Caco-2 (cell line): ENCODE results near the gene FNDC7. TPM values are rescaled to one million over a fixed set of nuclear protein-coding genes. Genes with fewer than 3 reads are reported as not detected.

Experiments
- Bru-seq: library from RNA; stranded (reverse); fragments of 400-500 nt; gene quantifications from one replicate; lab custom pipeline; 2021; lab: Mats Ljungman, UMichigan
- BruChase-seq, 2 experiments: library from RNA; stranded (reverse); fragments of 400-500 nt; gene quantifications; one replicate each; lab custom pipeline; 2021; lab: Mats Ljungman, UMichigan
- BruUV-seq: library from RNA; stranded (reverse); fragments of 400-500 nt; replicated peaks from 2 replicates; lab custom pipeline; 2021; lab: Mats Ljungman, UMichigan
- CTCF ChIA-PET: fragments of 300-600 bp; sonication (Branson Sonifier 250); formaldehyde crosslinking; loops from one replicate; lab custom pipeline; 2022; ENCODE audit warnings: antibody characterized with exemption; lab: Charles Lee
- POLR2A ChIA-PET: fragments of 300-600 bp; sonication (Branson Sonifier 250); formaldehyde crosslinking; loops from one replicate; lab custom pipeline; 2022; ENCODE audit warnings: antibody characterized with exemption; lab: Charles Lee
- DNase-seq, 2 experiments: peaks; one replicate each; pipeline versions ENCODE4 v3.0.0 to v3.0.0-alpha.2; 2020 to 2022
- H3K27me3 ChIP-seq: replicated peaks from 2 replicates; pipeline ENCODE4 v1.6.0; 2011; ENCODE audit warnings: low read length; ENCODE audit not compliant: control insufficient read depth, insufficient read depth
- H3K36me3 ChIP-seq: 2 replicates; pipeline ENCODE4 v1.5.1; 2011; ENCODE audit warnings: low read length; ENCODE audit not compliant: control insufficient read depth, insufficient read depth
- H3K4me1 ChIP-seq: fragments of 250-450 bp; sonication (Bioruptor Pico); 2 replicates; pipeline ENCODE4 v1.5.1; 2020; ENCODE audit warnings: mild to moderate bottlenecking
- H3K4me3 ChIP-seq: 2 replicates; pipeline ENCODE4 v1.5.1; 2011; ENCODE audit warnings: low read depth, mild to moderate bottlenecking, control low read depth, low read length
- H3K9me3 ChIP-seq: fragments of 250-450 bp; sonication (Bioruptor Pico); 2 replicates; pipeline ENCODE4 v1.5.1; 2020; ENCODE audit warnings: mild to moderate bottlenecking, moderate library complexity
- H3K27ac Mint-ChIP-seq: one replicate; pipeline ENCODE4 v1.8.0; 2022; ENCODE audit warnings: mixed read lengths; ENCODE audit not compliant: unreplicated experiment
- H3K27me3 Mint-ChIP-seq: one replicate; pipeline ENCODE4 v1.8.0; 2022; ENCODE audit warnings: mixed read lengths; ENCODE audit not compliant: insufficient read depth, unreplicated experiment
- H3K36me3 Mint-ChIP-seq: one replicate; pipeline ENCODE4 v1.8.0; 2022; ENCODE audit warnings: mild to moderate bottlenecking, mixed read lengths; ENCODE audit not compliant: insufficient read depth, unreplicated experiment
- H3K4me1 Mint-ChIP-seq: one replicate; pipeline ENCODE4 v1.8.0; 2022; ENCODE audit warnings: low read depth, mixed read lengths; ENCODE audit not compliant: unreplicated experiment
- H3K4me3 Mint-ChIP-seq: one replicate; pipeline ENCODE4 v1.8.0; 2022; ENCODE audit warnings: mild to moderate bottlenecking, moderate library complexity, mixed read lengths; ENCODE audit not compliant: unreplicated experiment
- H3K9me3 Mint-ChIP-seq: one replicate; pipeline ENCODE4 v1.8.0; 2022; ENCODE audit warnings: mixed read lengths; ENCODE audit not compliant: unreplicated experiment
- CTCF ChIP-seq, 2 experiments: fragments of 200-600 bp in 1 of 2; IDR thresholded peaks; 1 replicate in 1 of 2; 2 replicates in 1 of 2; pipeline versions ENCODE4 v1.5.1 to v1.8.0; 2011 to 2022; ENCODE audit warnings: antibody characterized with exemption in 1 of 2, control low read depth in 1 of 2, inconsistent platforms in 1 of 2, low read depth in 1 of 2, low read length in 1 of 2, mild to moderate bottlenecking in 1 of 2, moderate library complexity in 1 of 2; ENCODE audit not compliant: insufficient read depth in 1 of 2, severe bottlenecking in 1 of 2, unreplicated experiment in 1 of 2
- intact Hi-C: fragments of 100-400 bp; cut with micrococcal nuclease; formaldehyde crosslinking; loops from one replicate; pipeline ENCODE4 v1.10.0; 2022; ENCODE audit not compliant: unreplicated experiment
- long read RNA-seq: library from polyadenylated mRNA; stranded (forward); transcript quantifications from one replicate; pipeline ENCODE4 v2.0.0, GENCODE V29; 2022
- total RNA-seq: library from RNA; stranded (reverse); gene quantifications from 2 replicates; pipeline ENCODE4 v1.2.3, GENCODE V29; 2022

Gene FNDC7
- total RNA-seq, result 0.16 TPM in 1 of 2 replicates, not detected in the other
- Bru-seq, nascent RNA, result percentile 16 among the genes with signal in this experiment
- percentile 25 among the genes with signal in this experiment for BruChase-seq, experiment 1, labeled RNA remaining after a 2-hour chase
- percentile 28 among the genes with signal in this experiment for BruChase-seq, experiment 2, labeled RNA remaining after a 6-hour chase
- long read RNA-seq, result 0 reads

GRCh38 chr1:108712606-108713150 is at the start of gene FNDC7:
FNDC7 (plus strand) TSS chr1:108712908; CDS start chr1:108712934, 26 bp downstream.
- H3K9me3 Mint-ChIP-seq, result no peaks in the 10 kb centered on the region
- no peaks in the 10 kb centered on the region for H3K27me3 Mint-ChIP-seq
- CTCF ChIA-PET, result no interaction called here
- peaks cover 6% of the 10 kb centered on the region for H3K4me1 Mint-ChIP-seq
- Histone ChIP-seq H3K4me3 (no peak within 1 kb of the TSS), H3K9me3 (no peaks in the 10 kb centered on the region), H3K36me3 (no peaks in the 10 kb centered on the region), H3K4me1 (no peaks in the 10 kb centered on the region), H3K27me3 (no peaks in the 10 kb centered on the region)
- POLR2A ChIA-PET, result no interaction called here
- intact Hi-C loops, result no loop called here
- no peak within 1 kb of the TSS for H3K4me3 Mint-ChIP-seq
- DNase-seq, result no peak
- no peak within 1 kb of the TSS for H3K27ac Mint-ChIP-seq
- no TSS peak for BruUV-seq
- no peak for TF ChIP-seq CTCF (IDR thresholded peaks at IDR 0.05; ENCODE audit: insufficient read depth in 1 of 2, low read depth in 1 of 2, low read length in 1 of 2, severe bottlenecking in 1 of 2, unreplicated experiment in 1 of 2)
- H3K36me3 Mint-ChIP-seq, result no peaks in the 10 kb centered on the region

- Histone ChIP-seq H3K4me3 (no peak overlapping the region), H3K9me3 (no peaks in the 10 kb centered on the region), H3K36me3 (no peaks in the 10 kb centered on the region), H3K27me3 (no peaks in the 10 kb centered on the region), H3K4me1 (no peaks in the 10 kb centered on the region)
- DNase-seq, result no peak
- CTCF ChIA-PET, result no interaction called here
- Mint-ChIP-seq H3K27ac (no peak overlapping the region), H3K27me3 (no peaks in the 10 kb centered on the region), H3K4me3 (peak overlapping the region; percentile 29), H3K9me3 (no peaks in the 10 kb centered on the region), H3K4me1 (peaks cover 7% of the 10 kb centered on the region), H3K36me3 (no peaks in the 10 kb centered on the region)
- intact Hi-C loops, result no loop called here
- TF ChIP-seq CTCF (IDR thresholded peaks at IDR 0.05; ENCODE audit: insufficient read depth in 1 of 2, low read depth in 1 of 2, low read length in 1 of 2, severe bottlenecking in 1 of 2, unreplicated experiment in 1 of 2), result no peak
- no TSS peak for BruUV-seq
- POLR2A ChIA-PET, result interaction anchor here (0.6 kb wide), 1 partner anchor 29 kb away, joined by 4 read pairs; the partner anchor contains the start of gene PRPF38B
Measured at GRCh38 chr1:108663074-108663473, 49.6 kb upstream of the FNDC7 start.

GRCh38 chr1:108664481-108664880 is 48.2 kb upstream of the FNDC7 start:
- H3K9me3 ChIP-seq, result no peaks in the 10 kb centered on the region
- no peaks in the 10 kb centered on the region for H3K9me3 Mint-ChIP-seq
- CTCF ChIA-PET, result no interaction called here
- no peaks in the 10 kb centered on the region for H3K27me3 ChIP-seq
- no peak for DNase-seq
- peaks cover 7% of the 10 kb centered on the region for H3K4me1 Mint-ChIP-seq
- H3K4me1 ChIP-seq, result no peaks in the 10 kb centered on the region
- no peaks in the 10 kb centered on the region for H3K36me3 Mint-ChIP-seq
- H3K4me3 Mint-ChIP-seq, result no peak overlapping the region
- intact Hi-C loops, result no loop called here
- H3K27ac Mint-ChIP-seq, result no peak overlapping the region
- no peaks in the 10 kb centered on the region for H3K36me3 ChIP-seq
- H3K4me3 ChIP-seq, result no peak overlapping the region
- BruUV-seq, result no TSS peak
- POLR2A ChIA-PET, result interaction anchor here (0.6 kb wide), 1 partner anchor 27 kb away, joined by 3 read pairs; the partner anchor contains the start of gene PRPF38B
- TF ChIP-seq CTCF (IDR thresholded peaks at IDR 0.05; ENCODE audit: insufficient read depth in 1 of 2, low read depth in 1 of 2, low read length in 1 of 2, severe bottlenecking in 1 of 2, unreplicated experiment in 1 of 2), result no peak
- no peaks in the 10 kb centered on the region for H3K27me3 Mint-ChIP-seq
